Breast epithelium (tissue), 4 donors: Measurements from ENCODE around the gene SMIM1. TPM values are rescaled to one million over a fixed set of nuclear protein-coding genes. Genes with fewer than 3 reads are reported as not detected.

Experiments
- DNase-seq, 2 donors: peaks; one replicate each; pipeline ENCODE4 v3.0.0-alpha.2; 2019; ENCODE audit warnings: low spot score in 2 of 2
- H3K27ac ChIP-seq, 2 donors: fragments of 200-600 bp; sonication (generic) in 1 of 2; one replicate each; pipeline ENCODE4 v1.5.1; 2016 to 2019; ENCODE audit warnings: mild to moderate bottlenecking in 1 of 2
- H3K27me3 ChIP-seq, 2 donors: fragments of 200-600 bp; sonication (generic) in 1 of 2; one replicate each; pipeline versions ENCODE4 v1.5.1 to v1.6.0; 2017 to 2019; ENCODE audit warnings: control low read depth in 1 of 2, mild to moderate bottlenecking in 1 of 2
- H3K36me3 ChIP-seq: fragments of 200-600 bp; one replicate; pipeline ENCODE4 v1.5.1; 2019
- H3K4me1 ChIP-seq, 2 donors: fragments of 200-600 bp; sonication (generic); one replicate each; pipeline ENCODE4 v1.5.1; 2016 to 2019; ENCODE audit warnings: control low read depth in 1 of 2
- H3K4me3 ChIP-seq, 3 donors: fragments of 200-600 bp; sonication (generic); 1 replicate in 2 of 3; 2 replicates in 1 of 3; pipeline ENCODE4 v1.5.1; 2016 to 2019; ENCODE audit warnings: mild to moderate bottlenecking in 3 of 3, moderate library complexity in 2 of 3
- H3K9me3 ChIP-seq, 2 donors: fragments of 200-600 bp; sonication (generic) in 1 of 2; one replicate each; pipeline ENCODE4 v1.5.1; 2016 to 2019; ENCODE audit warnings: control low read depth in 1 of 2
- CTCF ChIP-seq, 3 donors: fragments of 450-650 bp; IDR thresholded peaks; one replicate each; pipeline ENCODE4 v1.5.1; 2016 to 2017; ENCODE audit warnings: antibody characterized with exemption in 3 of 3, mild to moderate bottlenecking in 3 of 3, moderate library complexity in 3 of 3
- POLR2A ChIP-seq: fragments of 450-650 bp; IDR thresholded peaks from one replicate; pipeline ENCODE4 v1.6.1; 2016; ENCODE audit warnings: antibody characterized with exemption, mild to moderate bottlenecking, moderate library complexity
- POLR2AphosphoS5 ChIP-seq, 3 donors: sonication (generic); formaldehyde crosslinking; IDR thresholded peaks; one replicate each; pipeline ENCODE4 v1.6.1; 2017; ENCODE audit warnings: antibody characterized with exemption in 3 of 3
- intact Hi-C: fragments of 100-400 bp; cut with DNase I; formaldehyde crosslinking; loops from one replicate; pipeline ENCODE4 v1.15.1; 2023; ENCODE audit warnings: low total_unique reads
- total RNA-seq, 3 donors: library from RNA; depleted of rRNA; stranded (reverse); fragments of >200 nt; gene quantifications; one replicate each; pipeline ENCODE4 v1.1.0, GENCODE V29; 2016

Gene SMIM1
- total RNA-seq, 3 donors from 2014 or later: 1.3 to 4.7 (median 4.6) TPM

GRCh38 chr1:3788756-3789420 is 16.3 kb downstream of the SMIM1 start:
- no peaks in the 10 kb centered on the region for H3K27me3 ChIP-seq
- no peak overlapping the region for H3K4me3 ChIP-seq
- H3K27ac ChIP-seq: peak overlapping the region; percentile 17 to 43
- DNase-seq: no peak
- H3K36me3 ChIP-seq: peaks cover 5% of the 10 kb centered on the region
- no peak for TF ChIP-seq CTCF (IDR thresholded peaks at IDR 0.05)
- no peak for TF ChIP-seq POLR2A
- TF ChIP-seq POLR2AphosphoS5 (IDR thresholded peaks at IDR 0.05): no peak
- intact Hi-C loops: no loop called here
- no peaks in the 10 kb centered on the region for H3K9me3 ChIP-seq
- H3K4me1 ChIP-seq: peaks cover 3 to 6% of the 10 kb centered on the region in 2 donors

DNA sequence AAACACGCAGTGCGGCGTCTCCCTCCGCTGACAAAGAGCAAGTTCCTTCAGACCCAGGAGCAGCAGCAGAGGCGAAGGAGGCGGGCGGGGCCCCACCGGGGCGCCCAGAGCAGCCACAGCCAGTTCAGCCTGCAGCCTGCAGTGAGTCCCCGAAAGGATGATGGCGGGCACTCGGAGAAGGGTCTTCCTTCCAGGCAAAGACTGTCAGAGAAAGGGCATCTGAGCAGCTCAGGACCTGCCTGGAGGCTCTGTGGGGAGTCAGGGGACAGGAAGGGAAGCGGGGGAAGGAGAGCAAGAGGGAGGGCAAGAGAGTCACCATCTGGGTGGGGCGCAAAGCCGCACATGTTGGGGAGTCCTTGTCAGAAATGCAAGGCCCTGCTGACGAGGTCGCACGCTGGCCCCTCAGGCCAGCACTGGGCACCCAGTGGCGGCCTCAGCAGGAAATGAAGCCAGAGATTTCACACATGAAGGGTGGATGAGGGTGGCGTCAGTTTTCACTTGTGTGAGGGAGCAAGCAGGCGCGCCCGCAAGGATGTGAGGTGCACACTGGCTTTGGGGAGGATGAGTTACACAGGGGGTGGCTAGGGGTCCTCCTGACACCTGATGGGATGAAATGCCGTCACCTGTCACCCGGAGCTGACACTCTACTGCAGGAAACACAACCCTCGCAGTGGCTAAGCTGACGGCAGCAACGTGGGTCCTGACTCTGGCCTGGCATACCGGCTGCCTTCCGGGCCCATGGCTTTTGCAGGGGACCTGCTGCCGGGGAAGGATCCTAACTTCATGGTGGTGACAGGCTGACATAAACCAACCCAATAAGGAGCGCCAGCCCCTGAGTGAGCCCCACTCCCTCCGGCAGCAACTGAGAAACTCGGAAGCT is 17.1 kb downstream of the SMIM1 start:
- H3K36me3 ChIP-seq: peaks cover 5% of the 10 kb centered on the region
- TF ChIP-seq POLR2AphosphoS5 (IDR thresholded peaks at IDR 0.05) (no peak), CTCF (IDR thresholded peaks at IDR 0.05) (no peak)

GRCh38 chr1:3790500-3790923 is 18.0 kb downstream of the SMIM1 start:
- Histone ChIP-seq H3K9me3 (no peaks in the 10 kb centered on the region), H3K27ac (no peak overlapping the region), H3K4me1 (peaks cover 9 to 22% of the 10 kb centered on the region in 2 donors), H3K27me3 (no peaks in the 10 kb centered on the region), H3K4me3 (no peak overlapping the region), H3K36me3 (peaks cover 5% of the 10 kb centered on the region)
- intact Hi-C loops: no loop called here
- DNase-seq: no peak
- TF ChIP-seq CTCF (IDR thresholded peaks at IDR 0.05) (no peak), POLR2A (no peak), POLR2AphosphoS5 (IDR thresholded peaks at IDR 0.05) (no peak)

More for the DNA sequence above, 17.1 kb downstream of the SMIM1 start:
- intact Hi-C loops: no loop called here
- no peaks in the 10 kb centered on the region for H3K27me3 ChIP-seq
- peaks cover 6 to 14% of the 10 kb centered on the region in 2 donors for H3K4me1 ChIP-seq
- peak overlapping the region in 1 of 2 donors; percentile 17 for H3K27ac ChIP-seq
- H3K9me3 ChIP-seq: no peaks in the 10 kb centered on the region
- no peak for DNase-seq
- H3K4me3 ChIP-seq: no peak overlapping the region

DNA sequence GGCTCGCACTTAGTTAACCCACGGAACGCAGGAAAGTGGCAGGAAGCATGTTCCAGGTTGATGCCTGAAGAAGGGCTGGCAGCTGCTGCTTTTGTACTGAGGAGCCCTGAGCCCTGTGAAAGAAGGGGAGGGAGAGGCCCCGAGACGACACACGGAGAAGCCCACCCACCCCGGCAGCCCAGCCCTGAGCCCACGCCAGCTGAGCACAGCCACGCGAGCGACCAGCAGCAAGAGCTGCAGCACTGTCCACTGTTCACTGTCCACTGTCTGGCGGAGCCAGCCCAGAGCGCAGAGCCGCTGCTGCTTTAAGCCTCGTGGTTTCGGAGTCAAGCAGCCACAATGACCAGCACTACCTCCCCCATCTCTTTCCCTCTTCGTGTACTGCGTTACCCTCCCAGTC is 18.4 kb downstream of the SMIM1 start:
- Histone ChIP-seq H3K27me3 (no peaks in the 10 kb centered on the region), H3K4me1 (peaks cover 11 to 24% of the 10 kb centered on the region in 2 donors), H3K9me3 (no peaks in the 10 kb centered on the region), H3K27ac (no peak overlapping the region), H3K36me3 (peaks cover 5% of the 10 kb centered on the region), H3K4me3 (no peak overlapping the region)
- TF ChIP-seq POLR2A (no peak), CTCF (IDR thresholded peaks at IDR 0.05) (no peak), POLR2AphosphoS5 (IDR thresholded peaks at IDR 0.05) (no peak)
- intact Hi-C loops: no loop called here
- no peak for DNase-seq
